Vagina (tissue), 2 donors: ENCODE data around the gene MPG. TPM values are rescaled to one million over a fixed set of nuclear protein-coding genes. Genes with fewer than 3 reads are reported as not detected.

Source experiments
- DNase-seq, 2 donors: peaks; one replicate each; pipeline ENCODE4 v3.0.0-alpha.2; 2017; ENCODE audit errors: extremely low spot score in 2 of 2
- H3K27ac ChIP-seq: fragments of 200-600 bp; sonication (generic); one replicate; pipeline ENCODE4 v1.5.1; 2019
- H3K27me3 ChIP-seq: fragments of 200-600 bp; sonication (generic); one replicate; pipeline ENCODE4 v1.5.1; 2019
- H3K36me3 ChIP-seq, 2 donors: fragments of 200-600 bp; sonication (generic); one replicate each; pipeline ENCODE4 v1.5.1; 2017 to 2019
- H3K4me1 ChIP-seq: fragments of 200-600 bp; sonication (generic); one replicate; pipeline ENCODE4 v1.5.1; 2019
- H3K4me3 ChIP-seq, 2 donors: fragments of 200-600 bp; sonication (generic); 1 replicate in 1 of 2; 2 replicates in 1 of 2; pipeline ENCODE4 v1.5.1; 2016 to 2019
- H3K9me3 ChIP-seq: fragments of 200-600 bp; sonication (generic); one replicate; pipeline ENCODE4 v1.5.1; 2019
- POLR2A ChIP-seq, 2 donors: fragments of 450-650 bp; IDR thresholded peaks; one replicate each; pipeline ENCODE4 v1.6.1; 2017; ENCODE audit warnings: antibody characterized with exemption in 2 of 2, mild to moderate bottlenecking in 2 of 2, moderate library complexity in 2 of 2
- POLR2AphosphoS5 ChIP-seq, 2 donors: sonication (generic); formaldehyde crosslinking; IDR thresholded peaks; one replicate each; pipeline ENCODE4 v1.9.0; 2017; ENCODE audit warnings: antibody characterized with exemption in 2 of 2, mild to moderate bottlenecking in 2 of 2, low read depth in 1 of 2; ENCODE audit not compliant: insufficient read depth in 1 of 2
- intact Hi-C: fragments of 100-400 bp; cut with DNase I; formaldehyde crosslinking; loops from one replicate; pipeline ENCODE4 v1.15.1; 2023
- total RNA-seq: library from RNA; depleted of rRNA; stranded (reverse); fragments of >200 nt; gene quantifications from one replicate; pipeline ENCODE4 v1.2.3, GENCODE V29; 2016
- TF ChIP-seq, protein P1 (sequence below), 3 experiments: fragments of 450-650 bp in 2 of 3; fragments of 200-600 bp in 1 of 3; sonication (generic) in 1 of 3; IDR thresholded peaks; one replicate each; pipeline ENCODE4 v1.5.1; 2017 to 2019; ENCODE audit warnings: antibody characterized with exemption in 3 of 3, mild to moderate bottlenecking in 2 of 3, moderate library complexity in 2 of 3

MPG gene
- total RNA-seq, 1 donor from 2014 or later = 124 TPM

DNA sequence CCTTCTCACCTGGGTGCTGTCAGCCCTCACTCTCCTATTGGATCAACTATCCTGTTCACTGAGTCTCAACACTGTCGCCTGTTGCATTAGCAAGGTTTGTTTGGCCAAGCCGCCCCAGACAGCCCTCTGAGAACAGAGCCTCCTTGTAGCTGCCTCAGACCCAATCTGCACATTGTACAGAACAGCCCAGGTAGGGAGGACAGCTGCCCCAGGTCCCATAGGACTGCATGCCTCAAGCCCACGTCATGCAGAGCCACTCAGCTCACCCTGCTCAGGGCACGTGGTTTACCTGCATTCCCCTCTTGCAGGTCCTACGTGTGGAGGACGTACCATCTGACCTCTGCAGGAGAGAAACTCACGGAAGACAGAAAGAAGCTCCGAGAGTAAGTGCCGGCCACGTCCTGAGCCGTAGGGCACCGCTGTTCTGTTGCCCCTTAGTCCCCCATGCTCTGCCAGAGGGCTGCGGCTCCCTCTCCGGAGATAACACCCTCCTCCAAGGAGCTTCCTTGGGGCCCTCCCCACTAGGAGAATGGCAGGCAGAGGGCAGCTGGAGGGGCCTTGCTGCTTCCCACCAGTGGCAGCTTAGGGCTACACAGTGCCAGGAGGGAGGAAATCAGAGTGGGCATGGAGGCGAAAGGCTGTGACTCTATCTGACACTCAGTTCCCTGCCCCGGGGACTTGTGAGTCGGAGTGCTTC lies 21.6 kb upstream of the MPG start:
- peaks cover 0 to 53% of the 10 kb centered on the region in 2 donors for H3K36me3 ChIP-seq
- H3K27me3 ChIP-seq = no peaks in the 10 kb centered on the region
- no peaks in the 10 kb centered on the region for H3K9me3 ChIP-seq
- H3K27ac ChIP-seq = no peak overlapping the region
- peaks cover 15% of the 10 kb centered on the region for H3K4me1 ChIP-seq
- DNase-seq = no peak
- intact Hi-C loops = no loop called here
- H3K4me3 ChIP-seq = no peak overlapping the region
- TF ChIP-seq, protein P1, sequence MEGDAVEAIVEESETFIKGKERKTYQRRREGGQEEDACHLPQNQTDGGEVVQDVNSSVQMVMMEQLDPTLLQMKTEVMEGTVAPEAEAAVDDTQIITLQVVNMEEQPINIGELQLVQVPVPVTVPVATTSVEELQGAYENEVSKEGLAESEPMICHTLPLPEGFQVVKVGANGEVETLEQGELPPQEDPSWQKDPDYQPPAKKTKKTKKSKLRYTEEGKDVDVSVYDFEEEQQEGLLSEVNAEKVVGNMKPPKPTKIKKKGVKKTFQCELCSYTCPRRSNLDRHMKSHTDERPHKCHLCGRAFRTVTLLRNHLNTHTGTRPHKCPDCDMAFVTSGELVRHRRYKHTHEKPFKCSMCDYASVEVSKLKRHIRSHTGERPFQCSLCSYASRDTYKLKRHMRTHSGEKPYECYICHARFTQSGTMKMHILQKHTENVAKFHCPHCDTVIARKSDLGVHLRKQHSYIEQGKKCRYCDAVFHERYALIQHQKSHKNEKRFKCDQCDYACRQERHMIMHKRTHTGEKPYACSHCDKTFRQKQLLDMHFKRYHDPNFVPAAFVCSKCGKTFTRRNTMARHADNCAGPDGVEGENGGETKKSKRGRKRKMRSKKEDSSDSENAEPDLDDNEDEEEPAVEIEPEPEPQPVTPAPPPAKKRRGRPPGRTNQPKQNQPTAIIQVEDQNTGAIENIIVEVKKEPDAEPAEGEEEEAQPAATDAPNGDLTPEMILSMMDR (IDR thresholded peaks at IDR 0.05) = no peak
- TF ChIP-seq POLR2A (IDR thresholded peaks at IDR 0.05) (no peak), POLR2AphosphoS5 (IDR thresholded peaks at IDR 0.05; ENCODE audit: insufficient read depth in 1 of 2, low read depth in 1 of 2) (no peak)

DNA sequence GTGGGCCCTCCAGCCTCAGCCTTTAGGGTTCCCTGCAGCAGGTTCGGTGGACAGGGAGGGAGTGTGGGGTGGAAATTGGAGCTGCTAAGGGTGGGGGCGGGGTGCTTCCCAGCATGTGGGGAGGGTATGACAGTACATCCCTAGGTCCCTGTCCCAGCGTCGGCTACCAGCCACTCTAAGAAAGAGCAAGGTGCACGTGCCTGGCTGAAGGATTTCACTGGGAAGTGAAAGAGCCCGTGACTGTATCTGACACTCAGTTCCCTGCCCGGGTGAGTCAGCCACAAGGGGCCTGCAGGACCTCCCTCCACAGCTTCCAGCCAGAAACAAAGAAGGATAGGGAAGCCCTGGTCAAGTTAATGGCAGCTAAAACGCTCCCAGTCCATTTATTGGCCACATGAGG lies 20.3 kb upstream of the MPG start:
- intact Hi-C loops = no loop called here
- peaks cover 10% of the 10 kb centered on the region for H3K4me1 ChIP-seq
- H3K36me3 ChIP-seq = peaks cover 0 to 66% of the 10 kb centered on the region in 2 donors
- no peak overlapping the region for H3K4me3 ChIP-seq
- DNase-seq = no peak
- TF ChIP-seq POLR2A (IDR thresholded peaks at IDR 0.05) (no peak), POLR2AphosphoS5 (IDR thresholded peaks at IDR 0.05; ENCODE audit: insufficient read depth in 1 of 2, low read depth in 1 of 2) (no peak)
- TF ChIP-seq, protein P1 (IDR thresholded peaks at IDR 0.05) = no peak
- H3K27me3 ChIP-seq = no peaks in the 10 kb centered on the region
- H3K27ac ChIP-seq = no peak overlapping the region
- no peaks in the 10 kb centered on the region for H3K9me3 ChIP-seq

DNA sequence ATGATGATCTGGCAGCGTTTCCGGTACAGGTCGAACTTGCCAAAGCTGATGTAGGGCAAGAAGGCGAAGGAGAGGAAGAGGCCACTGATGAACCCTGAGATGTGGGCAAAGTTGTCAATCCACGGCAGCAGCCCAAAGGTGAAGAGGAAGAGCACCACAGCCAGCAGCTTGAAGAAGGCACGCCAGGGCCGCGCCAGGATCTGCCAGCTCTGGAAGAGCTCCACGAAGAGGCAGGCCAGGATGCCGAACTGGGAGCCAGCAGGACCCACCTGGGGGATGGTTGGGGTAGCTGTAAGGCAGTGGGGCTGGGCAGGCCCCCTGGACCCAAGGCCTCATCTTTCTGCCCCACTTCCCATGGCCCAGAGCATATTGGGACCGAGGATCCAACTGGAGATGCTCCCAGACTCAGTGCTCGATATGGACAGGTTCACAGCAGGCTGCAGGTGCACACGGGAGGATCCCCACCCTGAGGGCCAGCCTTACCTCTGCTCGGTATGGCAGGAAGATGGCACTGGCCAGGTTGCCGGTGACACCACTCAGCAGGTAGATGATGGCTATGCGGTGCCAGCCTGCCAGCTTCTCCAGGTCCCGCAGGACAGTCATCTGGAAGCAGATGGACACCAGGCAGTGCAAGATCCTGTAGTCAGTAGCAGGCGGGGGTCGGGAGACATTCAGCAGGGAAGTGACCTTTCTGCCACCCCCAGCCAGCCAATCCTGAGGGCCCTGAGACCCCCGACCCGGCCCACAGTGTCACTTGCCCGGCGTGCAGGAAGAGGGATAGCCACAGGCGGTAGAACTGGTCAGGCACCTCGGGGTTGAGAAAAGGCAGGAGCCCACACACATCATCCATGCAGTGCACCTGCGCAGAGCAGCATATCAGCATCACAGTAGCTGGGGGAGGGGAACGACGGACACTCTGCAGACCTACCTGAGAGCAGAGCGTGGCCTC lies 19.3 kb upstream of the MPG start:
- TF ChIP-seq, protein P1 (IDR thresholded peaks at IDR 0.05) = no peak
- no peak for TF ChIP-seq POLR2AphosphoS5 (IDR thresholded peaks at IDR 0.05; ENCODE audit: insufficient read depth in 1 of 2, low read depth in 1 of 2)
- no peak for TF ChIP-seq POLR2A (IDR thresholded peaks at IDR 0.05)
- Histone ChIP-seq H3K9me3 (no peaks in the 10 kb centered on the region), H3K27ac (no peak overlapping the region), H3K27me3 (no peaks in the 10 kb centered on the region), H3K4me1 (peaks cover 10% of the 10 kb centered on the region), H3K36me3 (peaks cover 0 to 76% of the 10 kb centered on the region in 2 donors), H3K4me3 (no peak overlapping the region)
- intact Hi-C loops = no loop called here
- no peak for DNase-seq

DNA sequence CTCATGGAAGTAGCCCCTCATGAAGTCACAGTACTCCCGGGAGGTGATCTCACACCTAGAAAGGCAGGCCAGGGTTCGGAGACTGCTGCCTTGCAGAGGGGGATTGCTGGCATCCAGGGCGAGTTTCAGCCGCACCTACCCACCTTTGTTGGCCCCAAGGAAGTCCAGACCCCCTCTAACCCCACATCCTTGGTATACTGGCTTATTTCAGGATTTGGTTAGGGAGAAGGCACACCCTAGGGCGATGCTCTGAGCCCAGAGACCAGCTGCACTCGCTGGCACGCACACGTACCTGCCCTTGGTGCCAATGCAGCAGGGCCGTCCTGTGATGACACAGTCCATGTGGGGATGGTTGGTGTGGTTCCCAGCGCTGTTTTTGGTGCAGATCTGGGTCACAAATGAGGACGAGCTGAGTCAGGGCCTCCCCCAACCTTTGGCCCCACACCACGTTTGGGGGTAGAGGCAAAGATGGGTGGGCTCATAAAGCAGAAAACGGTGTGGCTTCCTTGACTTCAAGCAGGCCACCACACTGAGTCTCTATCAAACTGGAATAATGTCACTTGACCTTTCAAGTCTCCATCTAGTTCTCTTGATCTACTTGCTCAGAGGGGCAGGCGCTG lies 18.5 kb upstream of the MPG start:
- Histone ChIP-seq H3K9me3 (no peaks in the 10 kb centered on the region), H3K27ac (no peak overlapping the region), H3K4me1 (peaks cover 3% of the 10 kb centered on the region), H3K27me3 (no peaks in the 10 kb centered on the region), H3K4me3 (no peak overlapping the region), H3K36me3 (peaks cover 0 to 83% of the 10 kb centered on the region in 2 donors)
- TF ChIP-seq, protein P1 (IDR thresholded peaks at IDR 0.05) = no peak
- TF ChIP-seq POLR2AphosphoS5 (IDR thresholded peaks at IDR 0.05; ENCODE audit: insufficient read depth in 1 of 2, low read depth in 1 of 2) (no peak), POLR2A (IDR thresholded peaks at IDR 0.05) (no peak)
- intact Hi-C loops = no loop called here
- no peak for DNase-seq
